Neural crest cell (in vitro differentiated cells): Measurements from ENCODE around the gene FHIT. TPM values are rescaled to one million over a fixed set of nuclear protein-coding genes. Genes with fewer than 3 reads are reported as not detected.

Experiments
- DNase-seq: peaks from one replicate; pipeline ENCODE4 v3.0.0; 2021; ENCODE audit warnings: low read depth, mixed read lengths, low spot score
- H3K27ac Mint-ChIP-seq: one replicate; pipeline ENCODE4 v1.8.0; 2021; ENCODE audit warnings: mild to moderate bottlenecking, mixed read lengths; ENCODE audit not compliant: unreplicated experiment
- H3K27me3 Mint-ChIP-seq: 2 replicates; pipeline ENCODE4 v1.8.0; 2021; ENCODE audit warnings: low read depth, mild to moderate bottlenecking, mixed read lengths
- H3K36me3 Mint-ChIP-seq: 2 replicates; pipeline ENCODE4 v1.8.0; 2021; ENCODE audit warnings: low read depth, mild to moderate bottlenecking, mixed read lengths
- H3K4me1 Mint-ChIP-seq: 2 replicates; pipeline ENCODE4 v1.8.0; 2021; ENCODE audit warnings: mixed read lengths
- H3K4me3 Mint-ChIP-seq: one replicate; pipeline ENCODE4 v1.8.0; 2021; ENCODE audit warnings: mild to moderate bottlenecking, mixed read lengths
- H3K9me3 Mint-ChIP-seq: 2 replicates; pipeline ENCODE4 v1.8.0; 2021; ENCODE audit warnings: mixed read lengths
- CTCF ChIP-seq: fragments of 200-600 bp; sonication (generic); conservative IDR thresholded peaks from 2 replicates; pipeline ENCODE4 v1.5.0; 2021; ENCODE audit warnings: antibody characterized with exemption, mild to moderate bottlenecking
- total RNA-seq: library from RNA; stranded (reverse); gene quantifications from 2 replicates; pipeline ENCODE4 v1.2.1, GENCODE V29; 2021

FHIT gene
- total RNA-seq, 1 donor from 2014 or later: 5.2 TPM

- Mint-ChIP-seq H3K27me3 (no peaks in the 10 kb centered on the region), H3K9me3 (peaks cover 9% of the 10 kb centered on the region), H3K27ac (no peak overlapping the region), H3K4me1 (no peaks in the 10 kb centered on the region), H3K4me3 (no peak overlapping the region), H3K36me3 (no peaks in the 10 kb centered on the region)
- DNase-seq: no peak
- no peak for TF ChIP-seq CTCF
These were observed 1195.5 kb downstream of the FHIT start for GRCh38 chr3:60055765-60056164.

GRCh38 chr3:60053526-60054265 is 1197.6 kb downstream of the FHIT start:
- Mint-ChIP-seq H3K9me3 (peaks cover 8% of the 10 kb centered on the region), H3K4me3 (no peak overlapping the region), H3K4me1 (no peaks in the 10 kb centered on the region), H3K27me3 (no peaks in the 10 kb centered on the region), H3K36me3 (no peaks in the 10 kb centered on the region), H3K27ac (no peak overlapping the region)
- no peak for DNase-seq
- no peak for TF ChIP-seq CTCF

GRCh38 chr3:60048447-60048848 is 1202.8 kb downstream of the FHIT start:
- no peak for DNase-seq
- no peaks in the 10 kb centered on the region for H3K4me1 Mint-ChIP-seq
- H3K4me3 Mint-ChIP-seq: no peak overlapping the region
- H3K27ac Mint-ChIP-seq: no peak overlapping the region
- H3K9me3 Mint-ChIP-seq: peaks cover 4% of the 10 kb centered on the region
- TF ChIP-seq CTCF: no peak
- H3K36me3 Mint-ChIP-seq: no peaks in the 10 kb centered on the region
- H3K27me3 Mint-ChIP-seq: no peaks in the 10 kb centered on the region

GRCh38 chr3:60047426-60048200 is 1203.6 kb downstream of the FHIT start:
- no peak overlapping the region for H3K4me3 Mint-ChIP-seq
- no peaks in the 10 kb centered on the region for H3K4me1 Mint-ChIP-seq
- H3K9me3 Mint-ChIP-seq: peaks cover 4% of the 10 kb centered on the region
- H3K27ac Mint-ChIP-seq: no peak overlapping the region
- no peaks in the 10 kb centered on the region for H3K36me3 Mint-ChIP-seq
- no peak for DNase-seq
- H3K27me3 Mint-ChIP-seq: no peaks in the 10 kb centered on the region
- no peak for TF ChIP-seq CTCF

GRCh38 chr3:60046210-60046609 is 1205.0 kb downstream of the FHIT start:
- Mint-ChIP-seq H3K9me3 (peaks cover 4% of the 10 kb centered on the region), H3K4me1 (no peaks in the 10 kb centered on the region), H3K36me3 (no peaks in the 10 kb centered on the region), H3K27ac (no peak overlapping the region), H3K4me3 (no peak overlapping the region), H3K27me3 (no peaks in the 10 kb centered on the region)
- no peak for DNase-seq
- TF ChIP-seq CTCF: no peak
